HCT116 (cell line): ENCODE results near the gene IGSF21. TPM values are rescaled to one million over a fixed set of nuclear protein-coding genes. Genes with fewer than 3 reads are reported as not detected.

Source experiments
- ATAC-seq: fragments of 200-7000 bp; cut with Tn5 transposase; 2 replicates; pipeline ENCODE4 v1.9.1; 2020; ENCODE audit warnings: mild to moderate bottlenecking, moderate library complexity
- BruUV-seq: library from RNA; stranded (reverse); fragments of 400-500 nt; replicated peaks from 2 replicates; lab custom pipeline; 2021; lab: Mats Ljungman, UMichigan
- CTCF ChIA-PET: fragments of 300-600 bp; sonication (Branson Sonifier 250); formaldehyde crosslinking; loops from one replicate; lab custom pipeline; 2021; ENCODE audit warnings: antibody characterized with exemption; lab: Charles Lee
- POLR2A ChIA-PET: fragments of 300-600, 350-600 bp; sonication (Branson Sonifier 250); formaldehyde crosslinking; loops from one replicate; lab custom pipeline; 2021; ENCODE audit warnings: antibody characterized with exemption; lab: Charles Lee
- RAD21 ChIA-PET, 2 experiments: fragments of 300-600 bp; sonication (Branson Sonifier 250); formaldehyde crosslinking; loops; one replicate each; lab custom pipeline; 2023; ENCODE audit warnings: low total read pairs in 2 of 2; ENCODE audit not compliant: uncharacterized antibody in 2 of 2, unreplicated experiment in 2 of 2, low non-redundant PET in 1 of 2; lab: Charles Lee
- DNase-seq: peaks from one replicate; pipeline ENCODE4 v3.0.0-alpha.2; 2010; ENCODE audit warnings: low read depth, low spot score
- H2AFZ ChIP-seq: fragments of 200-600 bp; shearing (Covaris generic), sonication (generic); 2 replicates; pipeline ENCODE4 v1.6.1; 2017; ENCODE audit warnings: low read depth, mixed run types, mixed read lengths, antibody characterized with exemption, low read length; ENCODE audit not compliant: poor library complexity, severe bottlenecking
- H3K27ac ChIP-seq: 2 replicates; pipeline ENCODE4 v1.5.1; 2012; ENCODE audit warnings: low read depth, low read length
- H3K27me3 ChIP-seq: fragments of 200-600 bp; sonication (generic); 2 replicates; pipeline ENCODE4 v1.6.1; 2016; ENCODE audit warnings: mixed run types, low read length, mixed read lengths; ENCODE audit not compliant: insufficient read depth
- H3K36me3 ChIP-seq, 2 experiments: fragments of 200-500 bp in 1 of 2; fragments of 200-600 bp in 1 of 2; sonication (Bioruptor generic) in 1 of 2; sonication (generic) in 1 of 2; 2 replicates each; pipeline versions ENCODE4 v1.5.1 to v1.6.1; 2014 to 2016; ENCODE audit warnings: low read length in 2 of 2, inconsistent platforms in 1 of 2, mixed read lengths in 1 of 2, mixed run types in 1 of 2; ENCODE audit not compliant: insufficient read depth in 2 of 2, control insufficient read depth in 1 of 2
- H3K4me1 ChIP-seq, 2 experiments: fragments of 200-600 bp in 1 of 2; sonication (generic) in 1 of 2; 2 replicates each; pipeline versions ENCODE4 v1.5.1 to v1.6.1; 2012 to 2017; ENCODE audit warnings: low read length in 2 of 2, inconsistent platforms in 1 of 2, mild to moderate bottlenecking in 1 of 2, mixed read lengths in 1 of 2, mixed run types in 1 of 2, moderate library complexity in 1 of 2; ENCODE audit not compliant: insufficient read depth in 2 of 2, control insufficient read depth in 1 of 2
- H3K4me2 ChIP-seq: fragments of 200-600 bp; sonication (generic); 2 replicates; pipeline ENCODE4 v1.6.1; 2017; ENCODE audit warnings: mixed run types, low read length, mixed read lengths
- H3K4me3 ChIP-seq, 2 experiments: fragments of 200-600 bp in 1 of 2; sonication (generic) in 1 of 2; replicated peaks in 1 of 2; 2 replicates each; pipeline ENCODE4 v1.5.1; 2011 to 2016; ENCODE audit warnings: low read length in 2 of 2, control low read depth in 1 of 2, low read depth in 1 of 2, mild to moderate bottlenecking in 1 of 2, mixed read lengths in 1 of 2, mixed run types in 1 of 2
- H3K79me2 ChIP-seq: fragments of 200-600 bp; sonication (generic); 2 replicates; pipeline ENCODE4 v1.6.1; 2017; ENCODE audit warnings: mild to moderate bottlenecking, mixed run types, low read length, moderate library complexity, mixed read lengths; ENCODE audit not compliant: insufficient read depth
- H3K9ac ChIP-seq: fragments of 200-600 bp; sonication (generic); 2 replicates; pipeline ENCODE4 v1.6.1; 2016; ENCODE audit warnings: low read length, mixed read lengths
- H3K9me2 ChIP-seq: fragments of 200-600 bp; sonication (generic), shearing (Covaris generic); 2 replicates; pipeline ENCODE4 v1.6.1; 2017; ENCODE audit warnings: mixed run types, mild to moderate bottlenecking, moderate library complexity; ENCODE audit not compliant: insufficient read depth
- H3K9me3 ChIP-seq, 2 experiments: fragments of 200-500 bp in 1 of 2; fragments of 200-600 bp in 1 of 2; sonication (Bioruptor generic) in 1 of 2; sonication (generic) in 1 of 2; 2 replicates each; pipeline ENCODE4 v1.6.1; 2014 to 2017; ENCODE audit warnings: low read length in 2 of 2, mixed read lengths in 2 of 2, inconsistent platforms in 1 of 2, low read depth in 1 of 2, mild to moderate bottlenecking in 1 of 2, mixed run types in 1 of 2, moderate library complexity in 1 of 2; ENCODE audit not compliant: control insufficient read depth in 1 of 2, insufficient read depth in 1 of 2
- H4K20me1 ChIP-seq: fragments of 200-600 bp; sonication (generic), shearing (Covaris generic); 2 replicates; pipeline ENCODE4 v1.6.1; 2017; ENCODE audit warnings: mixed run types, mild to moderate bottlenecking, moderate library complexity; ENCODE audit not compliant: insufficient read depth
- CBX3 ChIP-seq: IDR thresholded peaks from 2 replicates; pipeline ENCODE4 v1.6.1; 2012; ENCODE audit warnings: low read depth
- CEBPB ChIP-seq: IDR thresholded peaks from 2 replicates; pipeline ENCODE4 v1.6.1; 2012; ENCODE audit warnings: low read depth
- EGR1 ChIP-seq: IDR thresholded peaks from 2 replicates; pipeline ENCODE4 v1.6.1; 2012; ENCODE audit warnings: low read depth
- EZH2 ChIP-seq: fragments of 200-600 bp; sonication (generic); IDR thresholded peaks from 2 replicates; pipeline ENCODE4 v1.6.1; 2017; ENCODE audit warnings: antibody characterized with exemption, mixed run types
- EZH2phosphoT487 ChIP-seq: fragments of 200-600 bp; IDR thresholded peaks from 2 replicates; pipeline ENCODE4 v1.6.1; 2018; ENCODE audit warnings: antibody characterized with exemption, borderline replicate concordance
- POLR2A ChIP-seq: IDR thresholded peaks from 2 replicates; pipeline ENCODE4 v1.7.0; 2011; ENCODE audit warnings: borderline replicate concordance; ENCODE audit not compliant: insufficient read depth, insufficient read length; ENCODE audit errors: extremely low read depth
- POLR2AphosphoS5 ChIP-seq: IDR thresholded peaks from 2 replicates; pipeline ENCODE4 v1.6.1; 2011; ENCODE audit warnings: mild to moderate bottlenecking, low read depth, low read length, moderate library complexity
- SIN3A ChIP-seq: IDR thresholded peaks from 2 replicates; pipeline ENCODE4 v1.6.1; 2012; ENCODE audit warnings: low read depth
- SRF ChIP-seq: IDR thresholded peaks from 2 replicates; pipeline ENCODE4 v1.6.1; 2012; ENCODE audit warnings: low read depth
- TCF7L2 ChIP-seq: IDR thresholded peaks from 2 replicates; pipeline ENCODE4 v1.7.0; 2011; ENCODE audit warnings: borderline replicate concordance, inconsistent platforms; ENCODE audit not compliant: insufficient read depth, insufficient read length; ENCODE audit errors: extremely low read depth
- YY1 ChIP-seq: IDR thresholded peaks from 2 replicates; pipeline ENCODE4 v1.6.1; 2011; ENCODE audit warnings: low read length, low read depth, moderate library complexity, mild to moderate bottlenecking; ENCODE audit not compliant: insufficient replicate concordance; ENCODE audit errors: extremely low read depth
- ZFX ChIP-seq: fragments of 450-650 bp; IDR thresholded peaks from 2 replicates; pipeline ENCODE4 v1.6.1; 2017
- ZNF274 ChIP-seq: fragments of 200-500 bp; sonication (Bioruptor generic); IDR thresholded peaks from 2 replicates; pipeline ENCODE4 v1.6.1; 2014; ENCODE audit warnings: mild to moderate bottlenecking, low read depth, low read length, inconsistent platforms
- intact Hi-C: fragments of 100-400 bp; cut with micrococcal nuclease; formaldehyde crosslinking; loops from 2 replicates; pipeline ENCODE4 v1.10.0; 2022
- total RNA-seq: library from RNA; stranded (reverse); gene quantifications from one replicate; pipeline ENCODE4 v1.2.1, GENCODE V29; 2021; ENCODE audit not compliant: unreplicated experiment
- TF ChIP-seq, protein P1 (sequence below): IDR thresholded peaks from 2 replicates; pipeline ENCODE4 v1.6.1; 2012
- TF ChIP-seq, protein P2 (sequence below): IDR thresholded peaks from 2 replicates; pipeline ENCODE4 v1.6.1; 2012
- TF ChIP-seq, protein P3 (sequence below), 3 experiments: fragments of 200-600 bp in 1 of 3; sonication (generic) in 1 of 3; IDR thresholded peaks in 2 of 3; conservative IDR thresholded peaks in 1 of 3; 2 replicates each; pipeline ENCODE4 v1.5.1; 2012 to 2017; ENCODE audit warnings: low read depth in 2 of 3, low read length in 2 of 3, antibody characterized with exemption in 1 of 3, borderline replicate concordance in 1 of 3, control low read depth in 1 of 3, mild to moderate bottlenecking in 1 of 3, mixed read lengths in 1 of 3, mixed run types in 1 of 3, moderate library complexity in 1 of 3; ENCODE audit not compliant: insufficient read depth in 1 of 3

The IGSF21 gene
- total RNA-seq, 1 experiment from 2014 or later, result not detected

DNA sequence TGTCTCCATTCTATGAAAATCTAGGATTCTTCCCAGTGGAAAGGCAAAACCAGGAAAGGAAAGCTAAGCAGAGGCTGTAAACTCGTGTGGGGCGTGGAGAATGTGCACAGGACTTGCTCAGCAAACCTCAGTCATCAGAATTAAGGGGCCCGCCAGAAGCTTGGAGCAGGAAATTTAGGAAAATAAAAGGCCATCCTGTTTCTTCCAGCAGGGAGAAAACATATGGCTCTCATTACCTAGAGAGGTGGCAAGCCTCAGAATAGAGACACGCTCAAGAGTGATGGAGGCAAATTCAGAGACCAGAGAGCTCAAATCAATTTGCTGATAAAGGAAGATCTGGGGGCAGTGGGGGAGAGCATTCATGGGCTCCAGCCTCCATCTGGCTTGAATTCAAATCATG is 221.2 kb downstream of the IGSF21 start:
- peaks cover 33% of the 10 kb centered on the region for H3K27me3 ChIP-seq
- CTCF ChIA-PET, result no interaction called here
- intact Hi-C loops, result no loop called here
- no TSS peak for BruUV-seq
- H3K9me2 ChIP-seq, result no peaks in the 10 kb centered on the region
- no peak overlapping the region for H3K9ac ChIP-seq
- no peak overlapping the region for H3K27ac ChIP-seq
- no peak overlapping the region for H3K4me3 ChIP-seq
- no peak overlapping the region for H2AFZ ChIP-seq
- POLR2A ChIA-PET, result interaction anchor here (1.3 kb wide), 1 partner anchor 11 kb away, joined by 3 read pairs; no protein-coding TSS in a partner anchor
- RAD21 ChIA-PET, result no interaction called here
- H3K4me1 ChIP-seq, result no peaks in the 10 kb centered on the region
- no peak for DNase-seq
- no peaks in the 10 kb centered on the region for H3K79me2 ChIP-seq
- H3K36me3 ChIP-seq, result no peaks in the 10 kb centered on the region
- no peaks in the 10 kb centered on the region for H3K9me3 ChIP-seq
- TF ChIP-seq EGR1, result no peak
- TF ChIP-seq SIN3A, result no peak
- TF ChIP-seq, protein P1, sequence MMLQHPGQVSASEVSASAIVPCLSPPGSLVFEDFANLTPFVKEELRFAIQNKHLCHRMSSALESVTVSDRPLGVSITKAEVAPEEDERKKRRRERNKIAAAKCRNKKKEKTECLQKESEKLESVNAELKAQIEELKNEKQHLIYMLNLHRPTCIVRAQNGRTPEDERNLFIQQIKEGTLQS, result no peak
- TF ChIP-seq ZFX, result no peak
- TF ChIP-seq, protein P2, sequence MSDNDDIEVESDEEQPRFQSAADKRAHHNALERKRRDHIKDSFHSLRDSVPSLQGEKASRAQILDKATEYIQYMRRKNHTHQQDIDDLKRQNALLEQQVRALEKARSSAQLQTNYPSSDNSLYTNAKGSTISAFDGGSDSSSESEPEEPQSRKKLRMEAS, result no peak
- TF ChIP-seq TCF7L2, result no peak
- no peak for TF ChIP-seq POLR2A
- TF ChIP-seq POLR2AphosphoS5, result no peak
- TF ChIP-seq YY1, result no peak
- H4K20me1 ChIP-seq, result no peaks in the 10 kb centered on the region
- ATAC-seq, result no peak
- H3K4me2 ChIP-seq, result no peak overlapping the region

DNA sequence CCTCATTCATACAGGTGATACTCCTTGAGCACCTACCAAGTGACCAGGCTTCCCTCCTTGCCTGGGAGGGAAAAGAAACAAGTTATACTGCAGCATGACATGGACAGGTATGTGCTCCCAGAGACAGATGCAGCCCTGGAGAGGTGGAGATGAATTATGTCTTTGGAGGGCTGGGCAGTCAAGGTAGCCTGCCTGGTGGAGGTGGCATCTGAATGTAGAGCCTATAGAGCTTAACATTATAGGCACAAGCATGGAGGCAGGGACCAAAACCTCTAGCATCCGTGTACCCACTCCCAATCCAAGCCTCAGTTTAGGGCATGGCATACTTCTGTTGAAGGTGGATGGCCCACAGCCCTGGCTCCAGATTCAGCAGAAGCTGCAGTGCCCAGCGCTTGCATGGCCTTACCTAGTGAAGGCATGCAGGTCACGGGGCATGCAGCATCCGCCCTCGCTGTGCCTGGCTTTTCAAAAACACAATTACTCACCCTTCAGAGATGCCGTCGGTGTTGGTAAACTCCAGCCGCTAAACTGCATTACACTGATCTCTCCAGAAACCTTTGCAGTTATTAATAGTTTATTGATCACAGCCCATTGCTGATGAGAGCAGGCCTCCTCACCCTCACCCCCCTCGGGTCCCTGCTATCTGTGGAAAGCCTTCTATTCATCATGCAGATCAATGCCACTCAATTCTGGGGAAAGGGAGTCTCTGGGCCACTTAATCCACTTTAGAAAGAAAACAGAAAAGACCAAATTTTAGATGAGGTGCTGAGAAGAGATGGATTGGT is 222.1 kb downstream of the IGSF21 start:
- ChIA-PET POLR2A (no interaction called here), RAD21 (no interaction called here), CTCF (no interaction called here)
- Histone ChIP-seq H3K4me1 (no peaks in the 10 kb centered on the region), H3K9me3 (no peaks in the 10 kb centered on the region), H3K4me2 (no peak overlapping the region), H3K9ac (no peak overlapping the region), H3K27me3 (peaks cover 33% of the 10 kb centered on the region), H3K9me2 (no peaks in the 10 kb centered on the region), H3K79me2 (no peaks in the 10 kb centered on the region), H3K4me3 (no peak overlapping the region), H3K27ac (no peak overlapping the region), H4K20me1 (no peaks in the 10 kb centered on the region), H3K36me3 (no peaks in the 10 kb centered on the region), H2AFZ (no peak overlapping the region)
- DNase-seq, result no peak
- no TSS peak for BruUV-seq
- intact Hi-C loops, result no loop called here
- no peak for ATAC-seq
- TF ChIP-seq CEBPB, result no peak
- no peak for TF ChIP-seq CBX3
- no peak for TF ChIP-seq EZH2
- no peak for TF ChIP-seq SRF
- TF ChIP-seq, protein P2, result no peak
- TF ChIP-seq, protein P3, sequence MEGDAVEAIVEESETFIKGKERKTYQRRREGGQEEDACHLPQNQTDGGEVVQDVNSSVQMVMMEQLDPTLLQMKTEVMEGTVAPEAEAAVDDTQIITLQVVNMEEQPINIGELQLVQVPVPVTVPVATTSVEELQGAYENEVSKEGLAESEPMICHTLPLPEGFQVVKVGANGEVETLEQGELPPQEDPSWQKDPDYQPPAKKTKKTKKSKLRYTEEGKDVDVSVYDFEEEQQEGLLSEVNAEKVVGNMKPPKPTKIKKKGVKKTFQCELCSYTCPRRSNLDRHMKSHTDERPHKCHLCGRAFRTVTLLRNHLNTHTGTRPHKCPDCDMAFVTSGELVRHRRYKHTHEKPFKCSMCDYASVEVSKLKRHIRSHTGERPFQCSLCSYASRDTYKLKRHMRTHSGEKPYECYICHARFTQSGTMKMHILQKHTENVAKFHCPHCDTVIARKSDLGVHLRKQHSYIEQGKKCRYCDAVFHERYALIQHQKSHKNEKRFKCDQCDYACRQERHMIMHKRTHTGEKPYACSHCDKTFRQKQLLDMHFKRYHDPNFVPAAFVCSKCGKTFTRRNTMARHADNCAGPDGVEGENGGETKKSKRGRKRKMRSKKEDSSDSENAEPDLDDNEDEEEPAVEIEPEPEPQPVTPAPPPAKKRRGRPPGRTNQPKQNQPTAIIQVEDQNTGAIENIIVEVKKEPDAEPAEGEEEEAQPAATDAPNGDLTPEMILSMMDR (IDR thresholded peaks at IDR 0.05 in 2 of 3, conservative IDR thresholded peaks at IDR 0.05 in 1 of 3; ENCODE audit: borderline replicate concordance in 1 of 3, insufficient read depth in 1 of 3, low read depth in 2 of 3, low read length in 2 of 3), result no peak
- no peak for TF ChIP-seq ZNF274
- TF ChIP-seq POLR2AphosphoS5, result no peak
- no peak for TF ChIP-seq EGR1
- no peak for TF ChIP-seq EZH2phosphoT487
